ENCODE results near the gene NKIRAS2. TPM values are rescaled to one million over a fixed set of nuclear protein-coding genes. Genes with fewer than 3 reads are reported as not detected.

Gene NKIRAS2
- total RNA-seq, 1 donor from 2014 or later = 48.1 TPM

- Mint-ChIP-seq H3K27me3 (ENCODE audit: low read depth) (no peaks in the 10 kb centered on the region), H3K27ac (no peak overlapping the region), H3K36me3 (peaks cover 47% of the 10 kb centered on the region), H3K4me1 (no peaks in the 10 kb centered on the region), H3K9me3 (no peaks in the 10 kb centered on the region), H3K4me3 (no peak overlapping the region)
- no peak for TF ChIP-seq CTCF (IDR thresholded peaks at IDR 0.05; ENCODE audit: unreplicated experiment)
- DNase-seq (ENCODE audit: low spot score in 2 of 2, unreplicated experiment in 2 of 2) = no peak
These were observed 31.5 kb upstream of the NKIRAS2 start for GRCh38 chr17:41988418-41988817.

- Mint-ChIP-seq H3K9me3 (no peaks in the 10 kb centered on the region), H3K27ac (no peak overlapping the region), H3K4me1 (no peaks in the 10 kb centered on the region), H3K27me3 (ENCODE audit: low read depth) (no peaks in the 10 kb centered on the region), H3K36me3 (peaks cover 44% of the 10 kb centered on the region), H3K4me3 (no peak overlapping the region)
- no peak for TF ChIP-seq CTCF (IDR thresholded peaks at IDR 0.05; ENCODE audit: unreplicated experiment)
- DNase-seq (ENCODE audit: low spot score in 2 of 2, unreplicated experiment in 2 of 2) = no peak
These were observed 30.0 kb upstream of the NKIRAS2 start for GRCh38 chr17:41989702-41990419.

GRCh38 chr17:41992576-41992975, 27.3 kb upstream of the NKIRAS2 start:
- TF ChIP-seq CTCF (IDR thresholded peaks at IDR 0.05; ENCODE audit: unreplicated experiment) = no peak
- DNase-seq (ENCODE audit: low spot score in 2 of 2, unreplicated experiment in 2 of 2) = no peak
- Mint-ChIP-seq H3K27ac (no peak overlapping the region), H3K4me3 (no peak overlapping the region), H3K9me3 (no peaks in the 10 kb centered on the region), H3K4me1 (no peaks in the 10 kb centered on the region), H3K27me3 (ENCODE audit: low read depth) (no peaks in the 10 kb centered on the region), H3K36me3 (peaks cover 52% of the 10 kb centered on the region)

GRCh38 chr17:41996855-41997164, 23.1 kb upstream of the NKIRAS2 start:
- Mint-ChIP-seq H3K36me3 (peaks cover 49% of the 10 kb centered on the region), H3K4me1 (no peaks in the 10 kb centered on the region), H3K9me3 (no peaks in the 10 kb centered on the region), H3K4me3 (no peak overlapping the region), H3K27me3 (ENCODE audit: low read depth) (no peaks in the 10 kb centered on the region), H3K27ac (no peak overlapping the region)
- TF ChIP-seq CTCF (IDR thresholded peaks at IDR 0.05; ENCODE audit: unreplicated experiment) = no peak
- DNase-seq (ENCODE audit: low spot score in 2 of 2, unreplicated experiment in 2 of 2) = no peak

GRCh38 chr17:41998497-41998896, 21.4 kb upstream of the NKIRAS2 start:
- Mint-ChIP-seq H3K27ac (no peak overlapping the region), H3K9me3 (no peaks in the 10 kb centered on the region), H3K27me3 (ENCODE audit: low read depth) (no peaks in the 10 kb centered on the region), H3K36me3 (peaks cover 44% of the 10 kb centered on the region), H3K4me3 (no peak overlapping the region), H3K4me1 (no peaks in the 10 kb centered on the region)
- TF ChIP-seq CTCF (IDR thresholded peaks at IDR 0.05; ENCODE audit: unreplicated experiment) = no peak
- no peak for DNase-seq (ENCODE audit: low spot score in 2 of 2, unreplicated experiment in 2 of 2)
